Ovary (tissue), 9 donors: ENCODE measurements around the gene TMTC4. TPM values are rescaled to one million over a fixed set of nuclear protein-coding genes. Genes with fewer than 3 reads are reported as not detected.

Experiments
- DNase-seq, 5 donors: peaks; one replicate each; pipeline ENCODE4 v3.0.0-alpha.2; 2019 to 2020
- H3K27ac ChIP-seq, 2 donors: fragments of 200-600 bp; one replicate each; pipeline versions ENCODE4 v1.5.1 to v1.8.0; 2019 to 2022
- H3K27me3 ChIP-seq: fragments of 200-600 bp; one replicate; pipeline ENCODE4 v1.8.0; 2022
- H3K36me3 ChIP-seq: fragments of 200-600 bp; sonication (generic); one replicate; pipeline ENCODE4 v1.5.1; 2019
- H3K4me1 ChIP-seq: one replicate; pipeline ENCODE4 v1.8.1; 2013; ENCODE audit warnings: mild to moderate bottlenecking, moderate library complexity; ENCODE audit not compliant: insufficient read depth
- H3K4me3 ChIP-seq: fragments of 200-600 bp; sonication (generic); one replicate; pipeline ENCODE4 v1.5.1; 2017
- H3K9me3 ChIP-seq, 2 donors: fragments of 200-600 bp in 1 of 2; sonication (generic) in 1 of 2; one replicate each; pipeline versions ENCODE4 v1.5.1 to v1.8.1; 2013 to 2019; ENCODE audit warnings: mild to moderate bottlenecking in 1 of 2, moderate library complexity in 1 of 2
- EP300 ChIP-seq: sonication (generic); formaldehyde crosslinking; IDR thresholded peaks from one replicate; pipeline ENCODE4 v1.6.1; 2017; ENCODE audit warnings: antibody characterized with exemption
- POLR2A ChIP-seq: fragments of 450-650 bp; IDR thresholded peaks from one replicate; pipeline ENCODE4 v1.6.1; 2017; ENCODE audit warnings: antibody characterized with exemption, mild to moderate bottlenecking, moderate library complexity
- WGBS, 3 donors: extraction: QIAGEN DNeasy Blood & Tissue Kit in 1 of 3; methylation state at CpG; one replicate each; pipeline versions ENCODE4 v1.1.5 to v1.1.7; 2013 to 2017; 5-methylcytosine and 5-hydroxymethylcytosine counted together
- intact Hi-C, 4 donors: fragments of 100-400 bp; cut with DNase I; formaldehyde crosslinking; loops; one replicate each; pipeline versions ENCODE4 v1.11.0 to v1.15.1; 2022 to 2023
- polyA plus RNA-seq, 2 donors: library from polyadenylated mRNA; stranded (reverse); fragments of 200-250 nt in 1 of 2; fragments of 350-450 nt in 1 of 2; fragmentation: Illumina TruSeq in 1 of 2; extraction: RNeasy Lipid Tissue Mini Kit (QIAGEN cat#74804) in 1 of 2; gene quantifications; one replicate each; pipeline ENCODE4 v1.2.3, GENCODE V29; 2013 to 2014
- total RNA-seq, 7 donors: library from RNA; depleted of rRNA in 2 of 7; stranded (reverse); fragments of >200 nt in 2 of 7; fragmentation: NEBNext Ultra II Directional in 3 of 7; extraction: Animal tissue kit (Norgen Biotek cat#: 25700) in 3 of 7; gene quantifications; one replicate each; pipeline versions ENCODE4 v1.1.0 to v1.2.4, GENCODE V29; 2016 to 2023
- TF ChIP-seq, protein P1 (sequence below), 3 donors: fragments of 450-650 bp in 2 of 3; fragments of 200-600 bp in 1 of 3; IDR thresholded peaks; one replicate each; pipeline versions ENCODE4 v1.5.1 to v1.8.0; 2016 to 2022; ENCODE audit warnings: antibody characterized with exemption in 3 of 3, mild to moderate bottlenecking in 1 of 3
- donor health status: DM: no; HTN: no; CAD: no; lungs with moderate emphysema.
- donor health status: DM: no; HTN: no; CAD: no.
- donor health status: Bipolar disorder and iron deficiency.
- donor health status: DM: yes; HTN: yes; CAD: no.
- donor health status: DM: no; HTN: no; CAD: no.
- donor health status: DM: yes; HTN: yes; CAD: no.

Gene TMTC4
- total and polyA plus RNA-seq, 9 donors, result 5.9 to 22.4 (median 10.7) TPM

- 24 to 44% (median 32%) methylated on average over 6 of the region's 6 CpGs for WGBS, 3 donors
- Histone ChIP-seq H3K27me3 (no peaks in the 10 kb centered on the region), H3K36me3 (no peaks in the 10 kb centered on the region), H3K27ac (no peak overlapping the region), H3K4me3 (no peak overlapping the region), H3K9me3 (no peaks in the 10 kb centered on the region), H3K4me1 (no peaks in the 10 kb centered on the region)
- intact Hi-C loops, result no loop called here
- no peak for DNase-seq
- TF ChIP-seq POLR2A (no peak), EP300 (no peak)
- TF ChIP-seq, protein P1, sequence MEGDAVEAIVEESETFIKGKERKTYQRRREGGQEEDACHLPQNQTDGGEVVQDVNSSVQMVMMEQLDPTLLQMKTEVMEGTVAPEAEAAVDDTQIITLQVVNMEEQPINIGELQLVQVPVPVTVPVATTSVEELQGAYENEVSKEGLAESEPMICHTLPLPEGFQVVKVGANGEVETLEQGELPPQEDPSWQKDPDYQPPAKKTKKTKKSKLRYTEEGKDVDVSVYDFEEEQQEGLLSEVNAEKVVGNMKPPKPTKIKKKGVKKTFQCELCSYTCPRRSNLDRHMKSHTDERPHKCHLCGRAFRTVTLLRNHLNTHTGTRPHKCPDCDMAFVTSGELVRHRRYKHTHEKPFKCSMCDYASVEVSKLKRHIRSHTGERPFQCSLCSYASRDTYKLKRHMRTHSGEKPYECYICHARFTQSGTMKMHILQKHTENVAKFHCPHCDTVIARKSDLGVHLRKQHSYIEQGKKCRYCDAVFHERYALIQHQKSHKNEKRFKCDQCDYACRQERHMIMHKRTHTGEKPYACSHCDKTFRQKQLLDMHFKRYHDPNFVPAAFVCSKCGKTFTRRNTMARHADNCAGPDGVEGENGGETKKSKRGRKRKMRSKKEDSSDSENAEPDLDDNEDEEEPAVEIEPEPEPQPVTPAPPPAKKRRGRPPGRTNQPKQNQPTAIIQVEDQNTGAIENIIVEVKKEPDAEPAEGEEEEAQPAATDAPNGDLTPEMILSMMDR (IDR thresholded peaks at IDR 0.05), result no peak
Observed at GRCh38 chr13:100610391-100611347, 63.9 kb downstream of the TMTC4 start.

DNA sequence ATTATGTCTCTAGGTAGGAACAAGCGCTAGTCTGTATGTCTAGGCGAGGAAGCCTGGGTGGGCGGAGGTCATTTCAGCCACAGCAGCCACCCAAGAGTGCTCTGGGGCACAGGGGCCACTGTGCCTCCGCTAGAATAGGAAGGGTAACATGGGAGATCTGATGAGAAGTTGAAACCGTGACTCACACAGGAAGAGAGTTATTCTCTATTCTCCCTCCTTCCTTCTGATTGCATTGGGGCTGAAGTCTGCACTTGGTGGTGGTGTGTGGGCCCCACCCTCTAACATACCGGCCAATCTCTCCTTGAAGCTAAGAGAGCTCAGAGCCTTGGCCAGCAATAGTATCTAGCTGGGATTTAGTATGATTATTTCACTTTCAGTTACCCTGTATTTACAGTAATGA, 65.7 kb downstream of the TMTC4 start:
- Histone ChIP-seq H3K9me3 (no peaks in the 10 kb centered on the region), H3K27me3 (no peaks in the 10 kb centered on the region), H3K4me1 (no peaks in the 10 kb centered on the region), H3K27ac (no peak overlapping the region), H3K36me3 (no peaks in the 10 kb centered on the region), H3K4me3 (no peak overlapping the region)
- TF ChIP-seq, protein P1 (IDR thresholded peaks at IDR 0.05), result no peak
- TF ChIP-seq POLR2A (no peak), EP300 (no peak)
- DNase-seq, result no peak
- 88 to 94% (median 93%) methylated on average over 6 of the region's 6 CpGs for WGBS, 3 donors
- intact Hi-C loops, result no loop called here

DNA sequence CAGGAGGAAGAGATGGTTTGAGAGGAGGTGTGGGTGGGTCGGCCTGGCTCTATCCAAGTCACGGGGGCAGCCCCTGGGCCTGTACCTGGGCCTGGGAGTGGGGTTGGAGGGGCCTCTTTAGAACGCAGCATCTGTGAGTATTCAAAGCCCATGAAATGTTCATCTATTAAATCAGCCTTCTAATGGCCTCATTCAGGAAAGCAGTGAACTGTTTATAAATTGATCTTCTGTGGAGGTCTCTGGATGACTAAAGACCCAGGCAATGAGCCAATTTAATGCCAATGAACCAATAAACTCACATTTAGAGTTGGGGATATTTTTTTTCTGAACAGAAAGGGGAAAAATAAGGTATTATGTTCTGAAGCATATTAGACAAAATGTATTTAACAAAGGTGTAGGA, 66.1 kb downstream of the TMTC4 start:
- Histone ChIP-seq H3K9me3 (no peaks in the 10 kb centered on the region), H3K27ac (no peak overlapping the region), H3K27me3 (no peaks in the 10 kb centered on the region), H3K4me1 (no peaks in the 10 kb centered on the region), H3K36me3 (no peaks in the 10 kb centered on the region), H3K4me3 (no peak overlapping the region)
- no peak for TF ChIP-seq POLR2A
- TF ChIP-seq, protein P1 (IDR thresholded peaks at IDR 0.05), result no peak
- TF ChIP-seq EP300, result no peak
- WGBS, 3 donors, result 89 to 98% (median 95%) methylated on average over 3 of the region's 3 CpGs
- intact Hi-C loops, result no loop called here
- no peak for DNase-seq

- TF ChIP-seq, protein P1 (IDR thresholded peaks at IDR 0.05), result no peak
- TF ChIP-seq EP300, result no peak
- TF ChIP-seq POLR2A, result no peak
- no peak for DNase-seq
Observed at GRCh38 chr13:100604918-100605710, 69.5 kb downstream of the TMTC4 start.

More at GRCh38 chr13:100604918-100605710, 69.5 kb downstream of the TMTC4 start:
- no peaks in the 10 kb centered on the region for H3K27me3 ChIP-seq
- H3K4me3 ChIP-seq, result no peak overlapping the region
- H3K9me3 ChIP-seq, result no peaks in the 10 kb centered on the region
- no peaks in the 10 kb centered on the region for H3K4me1 ChIP-seq
- no peaks in the 10 kb centered on the region for H3K36me3 ChIP-seq
- intact Hi-C loops, result no loop called here
- no peak overlapping the region for H3K27ac ChIP-seq
- WGBS, 3 donors, result 47 to 59% (median 53%) methylated on average over 5 of the region's 5 CpGs
